Thoracic aorta (tissue), 2 donors: ENCODE data around the gene MRPL44. TPM values are rescaled to one million over a fixed set of nuclear protein-coding genes. Genes with fewer than 3 reads are reported as not detected.

Experiments
- ATAC-seq: fragments of 150-250 bp; one replicate; pipeline ENCODE4 v1.8.0; 2017; ENCODE audit warnings: low read depth; ENCODE audit not compliant: insufficient number of reproducible peaks, low FRiP score
- DNase-seq: peaks from one replicate; pipeline ENCODE4 v3.0.0-alpha.2; 2020; ENCODE audit warnings: low spot score
- H3K27ac ChIP-seq, 2 donors: fragments of 200-600 bp; sonication (generic); 1 replicate in 1 of 2; 2 replicates in 1 of 2; pipeline ENCODE4 v1.5.1; 2016; ENCODE audit warnings: mild to moderate bottlenecking in 2 of 2, moderate library complexity in 2 of 2
- H3K27me3 ChIP-seq: fragments of 200-600 bp; sonication (generic); replicated peaks from 2 replicates; pipeline ENCODE4 v1.6.0; 2016; ENCODE audit warnings: mild to moderate bottlenecking; ENCODE audit not compliant: insufficient read depth
- H3K36me3 ChIP-seq: fragments of 200-600 bp; sonication (generic); one replicate; pipeline ENCODE4 v1.5.1; 2016
- H3K4me1 ChIP-seq, 2 donors: fragments of 200-600 bp; sonication (generic); 1 replicate in 1 of 2; 2 replicates in 1 of 2; pipeline versions ENCODE4 v1.5.1 to v1.6.0; 2016; ENCODE audit warnings: low read depth in 2 of 2, mild to moderate bottlenecking in 1 of 2; ENCODE audit not compliant: control insufficient read depth in 1 of 2
- H3K4me3 ChIP-seq: fragments of 200-600 bp; sonication (generic); 2 replicates; pipeline ENCODE4 v1.5.1; 2016; ENCODE audit warnings: mild to moderate bottlenecking
- H3K9me3 ChIP-seq: fragments of 200-600 bp; sonication (generic); 2 replicates; pipeline ENCODE4 v1.5.1; 2016
- total RNA-seq, 2 donors: library from RNA; depleted of rRNA; stranded (reverse); fragments of >200 nt; gene quantifications; one replicate each; pipeline versions ENCODE4 v1.1.0 to v1.2.3, GENCODE V29; 2016
- TF ChIP-seq, protein P1 (sequence below): fragments of 200-600 bp; sonication (generic); IDR thresholded peaks from one replicate; pipeline ENCODE4 v1.5.1; 2019; ENCODE audit warnings: antibody characterized with exemption

Gene MRPL44
- total RNA-seq, 2 donors from 2014 or later, result 20.5 to 22.7 TPM

DNA sequence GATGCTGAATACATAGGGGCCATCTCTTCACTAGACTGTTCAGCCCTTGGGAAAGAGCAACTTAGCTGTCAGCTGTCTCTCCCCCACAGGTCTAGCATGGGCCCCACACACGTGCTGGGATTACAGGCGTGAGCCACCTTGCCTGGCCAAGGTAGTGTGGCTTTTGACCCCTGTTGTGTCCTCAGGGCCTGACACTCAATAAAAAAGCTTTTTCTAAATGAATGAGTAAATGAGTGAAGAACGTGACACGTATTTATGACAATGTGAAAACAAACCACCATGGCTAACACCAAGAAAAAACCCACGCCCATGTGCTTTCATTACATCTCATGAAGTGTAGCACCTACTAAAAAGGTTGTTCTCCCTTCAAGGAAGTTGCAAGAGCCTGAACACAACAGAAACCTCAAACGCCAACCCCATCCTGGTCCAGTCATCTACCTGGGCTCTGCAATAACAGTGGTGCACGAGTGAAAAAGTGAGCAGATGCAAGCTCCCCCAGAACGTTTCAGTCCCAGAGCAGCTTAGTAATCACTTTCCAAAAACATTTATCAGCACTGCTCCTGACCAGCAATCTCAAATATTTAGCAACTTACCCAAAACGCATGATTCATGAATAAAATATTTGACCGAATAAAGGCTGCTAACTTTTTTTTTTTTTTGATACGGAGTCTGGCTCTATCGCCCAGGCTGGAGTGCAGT is 15.5 kb upstream of the MRPL44 start:
- ATAC-seq, result peak; percentile 57

DNA sequence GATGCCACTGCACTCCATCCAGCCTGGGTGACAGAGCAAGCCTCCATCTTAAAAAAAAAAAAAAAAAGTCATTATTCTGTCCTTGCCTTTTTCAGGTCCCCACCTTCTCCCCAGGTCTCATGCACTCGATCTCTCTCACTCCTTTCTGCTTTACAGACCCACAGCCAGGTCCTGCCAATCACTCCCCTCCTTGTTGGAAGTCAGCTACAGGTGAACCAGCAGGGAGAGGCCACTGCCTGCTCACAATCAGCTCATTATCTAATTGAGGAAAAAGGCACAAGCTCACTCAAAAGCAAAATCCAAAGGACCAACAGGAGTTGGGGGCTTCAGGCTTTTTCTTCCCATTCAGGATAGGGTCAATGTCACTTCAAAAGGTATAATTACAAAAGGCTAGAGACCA is 14.1 kb upstream of the MRPL44 start:
- DNase-seq (no peak), ATAC-seq (no peak)
- Histone ChIP-seq H3K27me3 (no peaks in the 10 kb centered on the region), H3K36me3 (no peaks in the 10 kb centered on the region), H3K9me3 (no peaks in the 10 kb centered on the region), H3K27ac (peak overlapping the region; percentile 81 to 86), H3K4me1 (peaks cover 35 to 54% of the 10 kb centered on the region in 2 donors), H3K4me3 (peak overlapping the region; percentile 76)
- TF ChIP-seq, protein P1, sequence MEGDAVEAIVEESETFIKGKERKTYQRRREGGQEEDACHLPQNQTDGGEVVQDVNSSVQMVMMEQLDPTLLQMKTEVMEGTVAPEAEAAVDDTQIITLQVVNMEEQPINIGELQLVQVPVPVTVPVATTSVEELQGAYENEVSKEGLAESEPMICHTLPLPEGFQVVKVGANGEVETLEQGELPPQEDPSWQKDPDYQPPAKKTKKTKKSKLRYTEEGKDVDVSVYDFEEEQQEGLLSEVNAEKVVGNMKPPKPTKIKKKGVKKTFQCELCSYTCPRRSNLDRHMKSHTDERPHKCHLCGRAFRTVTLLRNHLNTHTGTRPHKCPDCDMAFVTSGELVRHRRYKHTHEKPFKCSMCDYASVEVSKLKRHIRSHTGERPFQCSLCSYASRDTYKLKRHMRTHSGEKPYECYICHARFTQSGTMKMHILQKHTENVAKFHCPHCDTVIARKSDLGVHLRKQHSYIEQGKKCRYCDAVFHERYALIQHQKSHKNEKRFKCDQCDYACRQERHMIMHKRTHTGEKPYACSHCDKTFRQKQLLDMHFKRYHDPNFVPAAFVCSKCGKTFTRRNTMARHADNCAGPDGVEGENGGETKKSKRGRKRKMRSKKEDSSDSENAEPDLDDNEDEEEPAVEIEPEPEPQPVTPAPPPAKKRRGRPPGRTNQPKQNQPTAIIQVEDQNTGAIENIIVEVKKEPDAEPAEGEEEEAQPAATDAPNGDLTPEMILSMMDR, result no peak

More for the DNA sequence above, 15.5 kb upstream of the MRPL44 start:
- TF ChIP-seq, protein P1, result no peak
- Histone ChIP-seq H3K27me3 (no peaks in the 10 kb centered on the region), H3K36me3 (no peaks in the 10 kb centered on the region), H3K4me3 (peak overlapping the region; percentile 16), H3K27ac (peak overlapping the region; percentile 38 to 70), H3K4me1 (peaks cover 47 to 69% of the 10 kb centered on the region in 2 donors), H3K9me3 (no peaks in the 10 kb centered on the region)
- DNase-seq, result no peak

DNA sequence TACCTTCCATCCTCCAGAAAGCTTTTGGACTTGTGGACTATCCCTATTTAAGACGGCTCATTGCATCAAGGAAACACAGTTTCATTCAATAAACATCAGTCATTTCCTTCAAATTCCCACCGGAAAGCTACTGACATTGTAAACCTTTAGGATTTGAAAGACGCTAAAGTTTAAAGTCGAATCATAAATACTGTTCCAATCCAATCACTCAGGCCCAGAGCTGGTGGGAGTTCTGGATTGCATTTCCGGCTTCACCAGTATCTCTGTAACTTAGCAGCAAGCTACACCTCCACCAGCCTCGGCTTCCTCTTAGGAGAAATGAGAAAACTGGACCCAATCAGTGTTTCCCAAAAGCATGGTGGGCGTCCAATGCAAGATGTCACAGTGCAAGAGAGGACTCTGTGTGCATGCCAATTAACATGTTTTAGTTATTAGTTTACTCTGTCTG is 13.7 kb upstream of the MRPL44 start:
- DNase-seq (no peak), ATAC-seq (no peak)
- H3K9me3 ChIP-seq, result no peaks in the 10 kb centered on the region
- peak overlapping the region; percentile 81 to 86 for H3K27ac ChIP-seq
- H3K36me3 ChIP-seq, result no peaks in the 10 kb centered on the region
- peaks cover 34 to 50% of the 10 kb centered on the region in 2 donors for H3K4me1 ChIP-seq
- H3K4me3 ChIP-seq, result peak overlapping the region; percentile 76
- no peaks in the 10 kb centered on the region for H3K27me3 ChIP-seq
- TF ChIP-seq, protein P1, result no peak

DNA sequence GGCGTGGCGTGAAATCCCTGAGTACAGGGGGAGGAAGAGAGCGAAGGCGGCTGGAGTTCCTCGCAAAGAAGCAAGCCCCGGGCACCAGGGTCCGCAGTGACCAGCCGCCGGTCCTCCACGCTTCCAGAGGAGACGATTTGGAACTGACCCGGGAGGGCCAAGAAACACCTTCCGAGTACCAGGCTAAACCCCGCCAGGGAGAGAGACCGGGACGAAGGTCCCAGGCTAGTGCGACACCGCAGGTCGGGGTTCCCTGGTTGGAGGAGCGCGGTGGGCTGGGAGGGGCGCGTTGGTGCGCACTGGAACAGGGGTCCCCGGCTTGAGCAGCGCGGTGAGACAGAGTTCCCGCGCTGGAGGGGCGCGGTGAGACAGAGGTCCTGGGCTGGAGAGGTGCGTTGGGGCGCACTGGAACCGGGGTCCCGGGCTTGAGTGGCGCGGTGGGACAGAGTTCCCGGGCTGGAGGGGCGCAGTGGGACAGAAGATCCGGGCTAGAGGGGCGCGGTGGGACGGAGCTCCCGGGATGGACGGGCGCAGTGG is 13.0 kb upstream of the MRPL44 start:
- ATAC-seq (no peak), DNase-seq (no peak)
- Histone ChIP-seq H3K4me3 (peak overlapping the region; percentile 76), H3K9me3 (no peaks in the 10 kb centered on the region), H3K27ac (peak overlapping the region; percentile 81 to 86), H3K36me3 (no peaks in the 10 kb centered on the region), H3K4me1 (peaks cover 27 to 45% of the 10 kb centered on the region in 2 donors), H3K27me3 (no peaks in the 10 kb centered on the region)
- TF ChIP-seq, protein P1, result no peak

DNA sequence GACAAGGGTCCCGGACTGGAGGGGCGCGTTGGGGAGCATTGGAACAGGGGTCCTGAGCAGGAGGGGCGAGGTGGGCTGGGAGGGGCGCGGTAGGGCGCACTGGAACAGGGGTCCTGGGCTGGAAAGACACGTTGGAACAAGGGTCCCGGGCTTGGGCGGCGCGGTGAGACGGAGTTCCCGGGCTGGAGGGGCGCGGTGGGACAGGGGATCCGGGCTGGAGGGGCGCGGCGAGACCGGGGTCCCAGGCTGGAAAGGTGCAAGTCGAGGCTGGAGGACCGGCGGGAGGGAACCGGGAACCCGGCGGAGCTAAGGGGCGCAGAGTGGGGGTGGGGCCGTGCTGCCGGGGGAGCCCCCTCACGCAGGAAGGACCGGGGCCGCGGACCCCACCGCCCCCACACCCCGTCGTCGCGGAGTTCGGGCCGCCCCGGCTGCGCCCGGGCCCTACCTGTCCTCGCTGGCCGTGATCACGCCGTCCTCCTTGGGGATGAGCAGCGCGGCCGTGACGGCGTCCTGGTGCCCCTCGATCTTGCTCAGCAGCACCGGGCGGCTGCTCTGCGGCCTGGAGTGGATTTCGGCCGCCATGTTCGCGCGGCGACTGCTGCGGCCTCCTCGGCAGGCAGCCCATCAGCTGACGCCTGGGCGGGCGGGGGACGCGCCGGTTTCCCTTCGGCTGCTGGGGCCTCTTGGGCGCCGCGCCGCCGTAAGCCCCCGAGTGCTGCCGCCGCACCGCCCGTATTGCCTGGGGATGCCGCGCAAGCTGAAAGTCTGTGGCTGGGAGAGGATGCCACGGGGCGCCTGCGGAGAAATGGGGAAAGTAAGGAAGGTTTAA is 12.3 kb upstream of the MRPL44 start, which contains the start of gene WDFY1:
Gene WDFY1, minus strand, starts transcription at position 633 of the 829 bp plus-strand sequence. Its CDS starts 51 bp downstream, at position 582.
- TF ChIP-seq, protein P1, result no peak
- no peaks in the 10 kb centered on the region for H3K36me3 ChIP-seq
- H3K9me3 ChIP-seq, result no peaks in the 10 kb centered on the region
- H3K27me3 ChIP-seq, result no peaks in the 10 kb centered on the region
- H3K4me1 ChIP-seq, result peaks cover 23 to 38% of the 10 kb centered on the region in 2 donors
- DNase-seq, result no peak
- H3K4me3 ChIP-seq, result peak within 1 kb of the TSS; percentile 76
- peak within 1 kb of the TSS; percentile 81 to 86 for H3K27ac ChIP-seq
- ATAC-seq, result no peak
